Endothelial cell of umbilical vein (primary cell): ENCODE results near the gene FBXL22. TPM values are rescaled to one million over a fixed set of nuclear protein-coding genes. Genes with fewer than 3 reads are reported as not detected.

Experiments used
- BruUV-seq: library from RNA; stranded (reverse); fragments of 400-500 nt; replicated peaks from 2 replicates; lab custom pipeline; 2021; lab: Mats Ljungman, UMichigan
- CTCF ChIA-PET: fragments of 300-600, 350-600 bp; sonication (Branson Sonifier 250); formaldehyde crosslinking; loops from one replicate; lab custom pipeline; 2021; ENCODE audit warnings: antibody characterized with exemption, inconsistent platforms; lab: Charles Lee
- POLR2A ChIA-PET: fragments of 300-600, 350-600 bp; sonication (Branson Sonifier 250); formaldehyde crosslinking; loops from one replicate; lab custom pipeline; 2021; ENCODE audit warnings: antibody characterized with exemption, inconsistent platforms; lab: Charles Lee
- DNase-seq: peaks from one replicate; pipeline ENCODE4 v3.0.0-alpha.2; 2011; ENCODE audit warnings: low read depth, low spot score
- FAIRE-seq: peaks from 2 replicates; lab custom pipeline; 2011; peaks lifted over from hg19 to GRCh38; lab: Jason Lieb, UNC
- H2AFZ ChIP-seq: 2 replicates; pipeline ENCODE4 v1.6.0; 2012; ENCODE audit warnings: low read depth, low read length, control low read depth, inconsistent platforms
- H3K27ac ChIP-seq: 2 replicates; pipeline ENCODE4 v1.5.1; 2011; ENCODE audit warnings: low read depth, mild to moderate bottlenecking, control low read depth, low read length, moderate library complexity; ENCODE audit not compliant: insufficient read depth
- H3K27me3 ChIP-seq, 2 experiments: 2 replicates each; pipeline versions ENCODE4 v1.6.0 to v1.6.1; 2011; ENCODE audit warnings: low read length in 2 of 2, mixed read lengths in 1 of 2; ENCODE audit not compliant: control insufficient read depth in 2 of 2, insufficient read depth in 2 of 2
- H3K36me3 ChIP-seq, 2 experiments: 2 replicates in 1 of 2; 3 replicates in 1 of 2; pipeline ENCODE4 v1.5.1; 2011; ENCODE audit warnings: low read length in 2 of 2, mild to moderate bottlenecking in 1 of 2, moderate library complexity in 1 of 2; ENCODE audit not compliant: control insufficient read depth in 2 of 2, insufficient read depth in 2 of 2; ENCODE audit errors: extremely low read depth in 1 of 2
- H3K4me1 ChIP-seq: 3 replicates; pipeline ENCODE4 v1.5.1; 2011; ENCODE audit warnings: mild to moderate bottlenecking, low read length; ENCODE audit not compliant: control insufficient read depth, insufficient read depth; ENCODE audit errors: extremely low read depth
- H3K4me2 ChIP-seq: 2 replicates; pipeline ENCODE4 v1.6.1; 2011; ENCODE audit warnings: low read length, control low read depth, mixed read lengths; ENCODE audit not compliant: insufficient read depth
- H3K4me3 ChIP-seq, 3 experiments: fragments of 200-600 bp in 1 of 3; sonication (generic), shearing (Covaris generic) in 1 of 3; replicated peaks in 1 of 3; 2 replicates each; pipeline ENCODE4 v1.5.1; 2011 to 2016; ENCODE audit warnings: control low read depth in 3 of 3, low read length in 3 of 3, mild to moderate bottlenecking in 2 of 3, inconsistent platforms in 1 of 3, low read depth in 1 of 3, moderate library complexity in 1 of 3; ENCODE audit not compliant: insufficient read depth in 1 of 3
- H3K79me2 ChIP-seq: 2 replicates; pipeline ENCODE4 v1.6.0; 2012; ENCODE audit warnings: low read length, inconsistent platforms; ENCODE audit not compliant: control insufficient read depth, insufficient read depth
- H3K9ac ChIP-seq: replicated peaks from 2 replicates; pipeline ENCODE3; 2011; ENCODE audit warnings: low read length, control low read depth; ENCODE audit not compliant: insufficient read depth; ENCODE audit errors: extremely low read depth
- H3K9me1 ChIP-seq: replicated peaks from 3 replicates; pipeline ENCODE4 v1.6.0; 2011; ENCODE audit warnings: mild to moderate bottlenecking, low read length; ENCODE audit not compliant: control insufficient read depth, insufficient read depth; ENCODE audit errors: extremely low read depth
- H3K9me3 ChIP-seq: replicated peaks from 2 replicates; pipeline ENCODE4 v1.5.1; 2012; ENCODE audit warnings: low read length, inconsistent platforms; ENCODE audit not compliant: control insufficient read depth, insufficient read depth
- H4K20me1 ChIP-seq: replicated peaks from 2 replicates; pipeline ENCODE3; 2011; ENCODE audit warnings: mild to moderate bottlenecking, low read length; ENCODE audit not compliant: control insufficient read depth, insufficient read depth; ENCODE audit errors: extremely low read depth
- EZH2 ChIP-seq: IDR thresholded peaks from 2 replicates; pipeline ENCODE4 v1.6.1; 2012; ENCODE audit warnings: borderline replicate concordance, low read depth, mild to moderate bottlenecking, moderate library complexity, low read length, inconsistent platforms; ENCODE audit not compliant: severe bottlenecking
- FOS ChIP-seq: IDR thresholded peaks from 2 replicates; pipeline ENCODE4 v1.6.1; 2011; ENCODE audit warnings: mild to moderate bottlenecking, low read length, moderate library complexity, borderline replicate concordance; ENCODE audit not compliant: insufficient read depth
- GATA2 ChIP-seq: IDR thresholded peaks from 2 replicates; pipeline ENCODE4 v1.7.0; 2011; ENCODE audit warnings: low read depth, mild to moderate bottlenecking, moderate library complexity, mixed read lengths, low read length; ENCODE audit not compliant: insufficient read length, insufficient read depth
- JUN ChIP-seq: IDR thresholded peaks from 2 replicates; pipeline ENCODE4 v1.6.1; 2011; ENCODE audit warnings: borderline replicate concordance, low read depth; ENCODE audit not compliant: insufficient read length, insufficient read depth
- MAX ChIP-seq: IDR thresholded peaks from 2 replicates; pipeline ENCODE4 v1.6.1; 2011; ENCODE audit not compliant: insufficient read depth, insufficient read length
- MYC ChIP-seq: IDR thresholded peaks from one replicate; pipeline ENCODE4 v1.6.1; 2011; ENCODE audit warnings: mild to moderate bottlenecking, low read depth, low read length
- POLR2A ChIP-seq: IDR thresholded peaks from 2 replicates; pipeline ENCODE4 v1.6.1; 2012; ENCODE audit warnings: low read depth, mild to moderate bottlenecking, control low read depth, low read length
- POLR2AphosphoS5 ChIP-seq: IDR thresholded peaks from 2 replicates; pipeline ENCODE4 v1.6.1; 2012; ENCODE audit warnings: low read depth, mild to moderate bottlenecking, control low read depth, low read length, moderate library complexity; ENCODE audit not compliant: insufficient read depth
- dilution Hi-C: fragments of 300-500 bp; cut with MboI; formaldehyde crosslinking; loops from one replicate; pipeline ENCODE4 v1.15.0; 2019; ENCODE audit warnings: low sequenced_read_pairs; ENCODE audit not compliant: extremely low pct_ligation_motif_present
- intact Hi-C: fragments of 100-400 bp; cut with micrococcal nuclease; formaldehyde crosslinking; loops from one replicate; pipeline ENCODE4 v1.10.0; 2022
- polyA plus RNA-seq, 4 experiments: library from polyadenylated mRNA; depleted of rRNA in 3 of 4; stranded (reverse) in 3 of 4; unstranded in 1 of 4; fragments of >200 nt; gene quantifications; 2 replicates each; pipeline versions ENCODE4 v1.2.1 to v1.2.3, GENCODE V29; 2011 to 2012; ENCODE audit warnings: missing spikeins in 1 of 4
- total RNA-seq: library from RNA; stranded (reverse); gene quantifications from 2 replicates; pipeline ENCODE4 v1.2.3, GENCODE V29; 2021
- TF ChIP-seq, protein P1 (sequence below), 2 donors: IDR thresholded peaks; 1 replicate in 1 of 2; 2 replicates in 1 of 2; pipeline ENCODE4 v1.5.1; 2011; ENCODE audit warnings: low read length in 2 of 2, mild to moderate bottlenecking in 2 of 2, moderate library complexity in 2 of 2, control low read depth in 1 of 2, inconsistent platforms in 1 of 2, low read depth in 1 of 2; ENCODE audit not compliant: insufficient read depth in 1 of 2; ENCODE audit errors: extremely low read depth in 1 of 2

The FBXL22 gene
- total and polyA plus RNA-seq, 2 donors (not counting 3 experiments of a cell fraction or from before 2014, with no cell fraction given), result 0.06 TPM; not detected in 1

DNA sequence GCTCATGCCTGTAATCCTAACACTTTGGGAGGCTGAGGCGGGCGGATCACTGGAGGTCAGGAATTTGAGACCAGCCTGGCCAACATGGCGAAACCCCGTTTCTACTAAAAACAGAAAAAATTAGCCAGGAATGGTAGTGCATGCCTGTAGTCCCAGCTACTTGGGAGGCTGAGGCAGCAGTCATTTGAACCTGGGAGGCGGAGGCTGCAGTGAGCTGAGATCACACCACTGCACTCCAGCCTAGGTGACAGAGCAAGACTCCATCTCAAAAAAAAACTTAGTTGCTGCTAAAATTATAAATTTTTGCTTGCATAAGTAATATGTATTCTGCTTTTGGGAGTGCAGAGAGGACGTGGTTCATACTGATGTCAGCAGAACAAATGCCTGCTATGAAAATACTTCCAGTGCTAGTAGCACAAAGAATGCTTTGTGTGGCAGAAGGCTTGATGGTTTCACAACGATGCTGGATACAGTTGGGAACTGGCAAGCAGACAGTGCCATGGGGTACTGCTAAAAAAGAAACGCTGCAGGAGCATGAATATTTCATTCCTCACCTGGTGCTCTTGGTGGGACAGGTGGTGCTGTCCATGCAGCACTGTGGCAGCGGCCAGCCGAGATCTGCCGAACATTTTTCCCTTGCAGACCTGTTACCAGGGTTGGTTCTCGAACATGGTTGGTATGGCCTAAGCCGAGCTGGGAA, 31.1 kb downstream of the FBXL22 start:
- no peak overlapping the region for H3K9ac ChIP-seq
- H3K36me3 ChIP-seq, result peaks cover 34% of the 10 kb centered on the region in 2 experiments
- no peaks in the 10 kb centered on the region for H3K9me3 ChIP-seq
- no peaks in the 10 kb centered on the region for H3K9me1 ChIP-seq
- H3K79me2 ChIP-seq, result no peaks in the 10 kb centered on the region
- H2AFZ ChIP-seq, result no peak overlapping the region
- H3K27ac ChIP-seq, result no peak overlapping the region
- H3K4me3 ChIP-seq, result no peak overlapping the region
- dilution Hi-C loops (no loop called here), intact Hi-C loops (no loop called here)
- no peak for DNase-seq
- TF ChIP-seq POLR2AphosphoS5, result no peak
- no peaks in the 10 kb centered on the region for H3K27me3 ChIP-seq
- H3K4me2 ChIP-seq, result no peak overlapping the region
- POLR2A ChIA-PET, result no interaction called here
- no TSS peak for BruUV-seq
- peaks cover 2% of the 10 kb centered on the region for H4K20me1 ChIP-seq
- H3K4me1 ChIP-seq, result peaks cover 7% of the 10 kb centered on the region
- CTCF ChIA-PET, result interaction anchor here (1.4 to 2.8 kb wide), 2 partner anchors 18 to 28 kb away, joined by 3 to 14 read pairs (median 12); no protein-coding TSS in a partner anchor
- FAIRE-seq, result no peak

DNA sequence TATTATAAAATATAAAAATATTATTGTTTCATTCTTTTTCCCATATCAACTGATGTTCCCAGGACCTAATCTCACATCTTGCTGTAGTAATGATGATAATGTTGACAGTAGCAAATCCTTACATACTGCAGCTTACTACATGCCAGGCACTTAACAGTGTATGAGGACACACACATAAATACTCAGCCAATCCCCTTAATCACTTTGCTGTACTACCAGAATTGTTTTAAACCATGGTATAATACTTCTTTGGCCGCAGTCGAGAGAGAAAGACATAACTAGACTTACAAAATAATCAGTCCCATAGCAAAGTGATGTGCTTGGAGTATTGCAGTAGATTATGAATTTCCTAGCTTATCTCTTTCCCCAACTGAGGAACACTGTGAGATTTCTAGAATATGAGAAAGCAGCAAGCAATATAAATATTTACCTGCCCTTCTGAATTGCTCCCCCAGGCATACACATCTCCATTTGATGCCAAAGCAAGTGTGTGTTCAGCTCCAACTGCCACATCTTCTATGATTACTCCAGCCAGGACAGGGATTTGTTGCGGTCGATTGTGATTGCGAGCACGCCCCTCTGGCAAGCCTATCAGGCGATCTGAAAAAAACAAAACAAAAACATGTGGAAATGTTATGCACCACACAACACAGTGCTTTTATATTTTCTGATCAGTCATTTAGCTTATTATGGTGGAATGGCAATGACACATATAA, 33.0 kb downstream of the FBXL22 start:
- ChIA-PET CTCF (interaction anchor here (2.8 kb wide), 1 partner anchor 20 kb away, joined by 12 read pairs; no protein-coding TSS in a partner anchor), POLR2A (no interaction called here)
- Histone ChIP-seq H3K9ac (no peak overlapping the region), H3K27ac (no peak overlapping the region), H3K4me1 (peaks cover 16% of the 10 kb centered on the region), H3K27me3 (no peaks in the 10 kb centered on the region), H3K9me3 (no peaks in the 10 kb centered on the region), H3K36me3 (peaks cover 26 to 34% of the 10 kb centered on the region in 2 experiments), H3K4me3 (no peak overlapping the region), H4K20me1 (peaks cover 2% of the 10 kb centered on the region), H2AFZ (no peak overlapping the region), H3K79me2 (no peaks in the 10 kb centered on the region), H3K4me2 (no peak overlapping the region), H3K9me1 (no peaks in the 10 kb centered on the region)
- TF ChIP-seq, protein P1, sequence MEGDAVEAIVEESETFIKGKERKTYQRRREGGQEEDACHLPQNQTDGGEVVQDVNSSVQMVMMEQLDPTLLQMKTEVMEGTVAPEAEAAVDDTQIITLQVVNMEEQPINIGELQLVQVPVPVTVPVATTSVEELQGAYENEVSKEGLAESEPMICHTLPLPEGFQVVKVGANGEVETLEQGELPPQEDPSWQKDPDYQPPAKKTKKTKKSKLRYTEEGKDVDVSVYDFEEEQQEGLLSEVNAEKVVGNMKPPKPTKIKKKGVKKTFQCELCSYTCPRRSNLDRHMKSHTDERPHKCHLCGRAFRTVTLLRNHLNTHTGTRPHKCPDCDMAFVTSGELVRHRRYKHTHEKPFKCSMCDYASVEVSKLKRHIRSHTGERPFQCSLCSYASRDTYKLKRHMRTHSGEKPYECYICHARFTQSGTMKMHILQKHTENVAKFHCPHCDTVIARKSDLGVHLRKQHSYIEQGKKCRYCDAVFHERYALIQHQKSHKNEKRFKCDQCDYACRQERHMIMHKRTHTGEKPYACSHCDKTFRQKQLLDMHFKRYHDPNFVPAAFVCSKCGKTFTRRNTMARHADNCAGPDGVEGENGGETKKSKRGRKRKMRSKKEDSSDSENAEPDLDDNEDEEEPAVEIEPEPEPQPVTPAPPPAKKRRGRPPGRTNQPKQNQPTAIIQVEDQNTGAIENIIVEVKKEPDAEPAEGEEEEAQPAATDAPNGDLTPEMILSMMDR (IDR thresholded peaks at IDR 0.05; ENCODE audit: extremely low read depth in 1 of 2, insufficient read depth in 1 of 2, low read depth in 1 of 2, low read length in 2 of 2), result no peak
- TF ChIP-seq GATA2 (no peak), JUN (no peak), POLR2A (no peak), FOS (no peak), POLR2AphosphoS5 (no peak), MYC (no peak), EZH2 (no peak), MAX (no peak)
- no TSS peak for BruUV-seq
- no peak for DNase-seq
- intact Hi-C loops (no loop called here), dilution Hi-C loops (no loop called here)
- peak; percentile 28 for FAIRE-seq
